Activated B cell treated with CpG ODN at 0.5 μM for 24 hours (primary cell): ENCODE results near the gene OSBPL8. TPM values are rescaled to one million over a fixed set of nuclear protein-coding genes. Genes with fewer than 3 reads are reported as not detected.

ENCODE experiments used
- ATAC-seq: fragments of 200-7000 bp; cut with Tn5 transposase; one replicate; pipeline ENCODE4 v1.10.0; 2021; ENCODE audit warnings: low read depth, mild to moderate bottlenecking, moderate library complexity
- CTCF ChIA-PET: fragments of 350-600 bp; sonication (Branson Sonifier 250); formaldehyde crosslinking; loops from one replicate; lab custom pipeline; 2021; ENCODE audit warnings: antibody characterized with exemption; lab: Charles Lee
- POLR2A ChIA-PET: fragments of 350-600 bp; sonication (Branson Sonifier 250); formaldehyde crosslinking; loops from one replicate; lab custom pipeline; 2021; ENCODE audit warnings: antibody characterized with exemption; lab: Charles Lee
- DNase-seq: peaks from one replicate; pipeline ENCODE4 v3.0.0; 2022
- H3K27ac Mint-ChIP-seq: one replicate; pipeline ENCODE4 v1.8.0; 2020; ENCODE audit warnings: mixed read lengths
- H3K27me3 Mint-ChIP-seq: one replicate; pipeline ENCODE4 v1.8.0; 2021; ENCODE audit warnings: mixed read lengths
- H3K36me3 Mint-ChIP-seq: one replicate; pipeline ENCODE4 v1.8.0; 2021; ENCODE audit warnings: low read depth, mixed read lengths
- H3K4me1 Mint-ChIP-seq: one replicate; pipeline ENCODE4 v1.8.0; 2021; ENCODE audit warnings: mixed read lengths
- H3K4me3 Mint-ChIP-seq: one replicate; pipeline ENCODE4 v1.8.0; 2020; ENCODE audit warnings: mild to moderate bottlenecking, mixed read lengths
- H3K9me3 Mint-ChIP-seq: one replicate; pipeline ENCODE4 v1.8.0; 2020; ENCODE audit warnings: mixed read lengths
- CTCF ChIP-seq: fragments of 200-600 bp; IDR thresholded peaks from one replicate; pipeline ENCODE4 v1.8.0; 2022; ENCODE audit warnings: antibody characterized with exemption, mild to moderate bottlenecking
- intact Hi-C: fragments of 100-400 bp; cut with micrococcal nuclease; formaldehyde crosslinking; loops from one replicate; pipeline ENCODE4 v1.15.1; 2024
- total RNA-seq: library from RNA; stranded (reverse); gene quantifications from 2 replicates; pipeline ENCODE4 v1.2.3, GENCODE V29; 2022

The OSBPL8 gene
- total RNA-seq, 1 donor from 2014 or later, result 79.6 TPM

GRCh38 chr12:76420222-76420621 is 139.3 kb downstream of the OSBPL8 start:
- H3K36me3 Mint-ChIP-seq, result peaks cover 15% of the 10 kb centered on the region
- ChIA-PET POLR2A (no interaction called here), CTCF (no interaction called here)
- intact Hi-C loops, result no loop called here
- ATAC-seq, result no peak
- H3K9me3 Mint-ChIP-seq, result peaks cover 2% of the 10 kb centered on the region
- DNase-seq, result no peak
- H3K4me3 Mint-ChIP-seq, result no peak overlapping the region
- no peak for TF ChIP-seq CTCF
- H3K4me1 Mint-ChIP-seq, result peaks cover 12% of the 10 kb centered on the region
- H3K27ac Mint-ChIP-seq, result no peak overlapping the region
- H3K27me3 Mint-ChIP-seq, result no peaks in the 10 kb centered on the region

- POLR2A ChIA-PET, result interaction anchor here (0.8 kb wide), 1 partner anchor 142 kb away, joined by 4 read pairs; no protein-coding TSS in a partner anchor
- Mint-ChIP-seq H3K36me3 (peaks cover 3% of the 10 kb centered on the region), H3K4me1 (peaks cover 2% of the 10 kb centered on the region), H3K27ac (no peak overlapping the region), H3K27me3 (no peaks in the 10 kb centered on the region), H3K9me3 (no peaks in the 10 kb centered on the region), H3K4me3 (no peak overlapping the region)
- ATAC-seq (no peak), DNase-seq (no peak)
- CTCF ChIA-PET, result no interaction called here
- intact Hi-C loops, result no loop called here
- TF ChIP-seq CTCF, result no peak
These were observed 142.5 kb downstream of the OSBPL8 start for GRCh38 chr12:76417116-76417515.

- peaks cover 19% of the 10 kb centered on the region for H3K36me3 Mint-ChIP-seq
- TF ChIP-seq CTCF, result no peak
- POLR2A ChIA-PET, result no interaction called here
- no peaks in the 10 kb centered on the region for H3K9me3 Mint-ChIP-seq
- peaks cover 6% of the 10 kb centered on the region for H3K4me1 Mint-ChIP-seq
- CTCF ChIA-PET, result no interaction called here
- no peak overlapping the region for H3K27ac Mint-ChIP-seq
- H3K4me3 Mint-ChIP-seq, result no peak overlapping the region
- intact Hi-C loops, result no loop called here
- no peak for ATAC-seq
- DNase-seq, result no peak
- H3K27me3 Mint-ChIP-seq, result no peaks in the 10 kb centered on the region
These were observed 146.4 kb downstream of the OSBPL8 start for GRCh38 chr12:76413121-76413520.

- POLR2A ChIA-PET, result no interaction called here
- CTCF ChIA-PET, result interaction anchor here (1.4 kb wide), 1 partner anchor 45 kb away, joined by 5 read pairs; no protein-coding TSS in a partner anchor
- H3K9me3 Mint-ChIP-seq, result no peaks in the 10 kb centered on the region
- H3K4me3 Mint-ChIP-seq, result no peak overlapping the region
- no peak for TF ChIP-seq CTCF
- DNase-seq (no peak), ATAC-seq (no peak)
- peaks cover 5% of the 10 kb centered on the region for H3K4me1 Mint-ChIP-seq
- intact Hi-C loops, result no loop called here
- H3K27ac Mint-ChIP-seq, result no peak overlapping the region
- H3K36me3 Mint-ChIP-seq, result peaks cover 27% of the 10 kb centered on the region
- no peaks in the 10 kb centered on the region for H3K27me3 Mint-ChIP-seq
These were observed 148.8 kb downstream of the OSBPL8 start for GRCh38 chr12:76410781-76411180.

- H3K9me3 Mint-ChIP-seq, result no peaks in the 10 kb centered on the region
- ATAC-seq (no peak), DNase-seq (no peak)
- intact Hi-C loops, result no loop called here
- no peak overlapping the region for H3K4me3 Mint-ChIP-seq
- CTCF ChIA-PET, result interaction anchor here (1.4 kb wide), 1 partner anchor 45 kb away, joined by 5 read pairs; no protein-coding TSS in a partner anchor
- TF ChIP-seq CTCF, result no peak
- POLR2A ChIA-PET, result no interaction called here
- H3K4me1 Mint-ChIP-seq, result peaks cover 5% of the 10 kb centered on the region
- H3K27me3 Mint-ChIP-seq, result no peaks in the 10 kb centered on the region
- H3K36me3 Mint-ChIP-seq, result peaks cover 32% of the 10 kb centered on the region
- H3K27ac Mint-ChIP-seq, result no peak overlapping the region
These were observed 149.2 kb downstream of the OSBPL8 start for GRCh38 chr12:76410371-76410770.
